ENCODE data around the gene FCER1G.

DNA sequence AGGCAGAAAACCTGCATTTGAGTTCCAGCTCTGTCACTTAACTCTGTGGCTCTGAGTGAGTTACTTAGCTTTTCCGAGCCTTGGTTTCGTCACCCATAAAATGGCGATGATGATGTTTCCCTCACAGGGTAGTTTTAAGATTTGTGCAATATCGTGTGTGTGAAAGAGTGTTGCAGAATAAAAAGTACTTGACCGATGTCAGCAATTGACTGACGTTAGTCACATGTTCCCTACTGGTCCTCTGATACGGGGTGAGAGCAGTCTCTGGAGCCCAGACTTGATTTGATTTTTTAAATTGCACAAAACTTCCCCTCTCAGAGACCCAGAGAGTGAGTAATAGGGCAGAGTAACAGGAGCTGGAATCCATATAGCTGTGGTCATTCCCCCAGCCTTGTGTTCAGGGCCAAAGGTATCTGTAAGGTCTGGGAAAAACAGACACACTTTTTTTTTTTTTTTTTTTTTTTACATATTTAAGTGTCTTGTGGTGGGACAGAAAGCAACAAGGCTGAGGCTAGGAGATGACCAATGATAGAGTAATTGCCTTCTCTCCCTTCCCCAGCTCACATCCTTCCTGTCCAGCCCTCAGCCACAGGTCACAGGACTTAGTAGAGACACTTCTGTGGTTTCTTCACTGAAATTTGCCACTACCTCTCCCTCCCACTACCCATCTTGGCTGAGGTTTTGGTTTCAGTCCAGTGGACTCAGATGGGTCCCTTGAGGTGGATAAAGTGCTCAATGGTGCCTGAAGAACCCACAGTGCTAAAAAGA is 2.0 kb downstream of the FCER1G start:
- TF ChIP-seq YY1 (IDR thresholded peaks at IDR 0.05; ENCODE audit: low read depth, low read length) (no peak), BCL11A (IDR thresholded peaks at IDR 0.05; ENCODE audit: low read depth in 2 of 2, low read length in 2 of 2) (no peak), CEBPB (IDR thresholded peaks at IDR 0.05; ENCODE audit: low read depth, low read length) (no peak), CREB1 (IDR thresholded peaks at IDR 0.05) (no peak), SP2 (IDR thresholded peaks at IDR 0.05; ENCODE audit: low read length) (no peak), E2F6 (IDR thresholded peaks at IDR 0.05) (no peak)
- TF ChIP-seq, protein P1, sequence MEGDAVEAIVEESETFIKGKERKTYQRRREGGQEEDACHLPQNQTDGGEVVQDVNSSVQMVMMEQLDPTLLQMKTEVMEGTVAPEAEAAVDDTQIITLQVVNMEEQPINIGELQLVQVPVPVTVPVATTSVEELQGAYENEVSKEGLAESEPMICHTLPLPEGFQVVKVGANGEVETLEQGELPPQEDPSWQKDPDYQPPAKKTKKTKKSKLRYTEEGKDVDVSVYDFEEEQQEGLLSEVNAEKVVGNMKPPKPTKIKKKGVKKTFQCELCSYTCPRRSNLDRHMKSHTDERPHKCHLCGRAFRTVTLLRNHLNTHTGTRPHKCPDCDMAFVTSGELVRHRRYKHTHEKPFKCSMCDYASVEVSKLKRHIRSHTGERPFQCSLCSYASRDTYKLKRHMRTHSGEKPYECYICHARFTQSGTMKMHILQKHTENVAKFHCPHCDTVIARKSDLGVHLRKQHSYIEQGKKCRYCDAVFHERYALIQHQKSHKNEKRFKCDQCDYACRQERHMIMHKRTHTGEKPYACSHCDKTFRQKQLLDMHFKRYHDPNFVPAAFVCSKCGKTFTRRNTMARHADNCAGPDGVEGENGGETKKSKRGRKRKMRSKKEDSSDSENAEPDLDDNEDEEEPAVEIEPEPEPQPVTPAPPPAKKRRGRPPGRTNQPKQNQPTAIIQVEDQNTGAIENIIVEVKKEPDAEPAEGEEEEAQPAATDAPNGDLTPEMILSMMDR (IDR thresholded peaks at IDR 0.05; ENCODE audit: control extremely low read depth in 1 of 3, insufficient read depth in 1 of 3, low read depth in 1 of 3, low read length in 3 of 3) = no peak
